Type B pancreatic cell (in vitro differentiated cells): ENCODE measurements around the gene CDCA3. TPM values are rescaled to one million over a fixed set of nuclear protein-coding genes. Genes with fewer than 3 reads are reported as not detected.

Experiments used
- DNase-seq: peaks from one replicate; pipeline ENCODE4 v3.0.0; 2021; ENCODE audit warnings: mixed read lengths; ENCODE audit not compliant: unreplicated experiment; ENCODE audit errors: extremely low spot score
- H3K27ac Mint-ChIP-seq: 2 replicates; pipeline ENCODE4 v1.8.0; 2021; ENCODE audit warnings: mild to moderate bottlenecking, mixed read lengths
- H3K27me3 Mint-ChIP-seq: 2 replicates; pipeline ENCODE4 v1.8.0; 2021; ENCODE audit warnings: mixed read lengths
- H3K36me3 Mint-ChIP-seq: 2 replicates; pipeline ENCODE4 v1.8.0; 2021; ENCODE audit warnings: mixed read lengths
- H3K4me1 Mint-ChIP-seq: one replicate; pipeline ENCODE4 v1.8.0; 2021; ENCODE audit warnings: mixed read lengths; ENCODE audit not compliant: unreplicated experiment
- H3K4me3 Mint-ChIP-seq: 2 replicates; pipeline ENCODE4 v1.8.0; 2021; ENCODE audit warnings: mild to moderate bottlenecking, mixed read lengths
- H3K9me3 Mint-ChIP-seq: 2 replicates; pipeline ENCODE4 v1.8.0; 2021; ENCODE audit warnings: mixed read lengths
- total RNA-seq: library from RNA; stranded (reverse); gene quantifications from 2 replicates; pipeline ENCODE4 v1.2.1, GENCODE V29; 2021; ENCODE audit warnings: low replicate concordance
- TF ChIP-seq, protein P1 (sequence below): fragments of 200-600 bp; sonication (generic); conservative IDR thresholded peaks from 2 replicates; pipeline ENCODE4 v1.5.0; 2021; ENCODE audit warnings: antibody characterized with exemption, mild to moderate bottlenecking

Gene CDCA3
- total RNA-seq, 1 donor from 2014 or later = 33.5 TPM

DNA sequence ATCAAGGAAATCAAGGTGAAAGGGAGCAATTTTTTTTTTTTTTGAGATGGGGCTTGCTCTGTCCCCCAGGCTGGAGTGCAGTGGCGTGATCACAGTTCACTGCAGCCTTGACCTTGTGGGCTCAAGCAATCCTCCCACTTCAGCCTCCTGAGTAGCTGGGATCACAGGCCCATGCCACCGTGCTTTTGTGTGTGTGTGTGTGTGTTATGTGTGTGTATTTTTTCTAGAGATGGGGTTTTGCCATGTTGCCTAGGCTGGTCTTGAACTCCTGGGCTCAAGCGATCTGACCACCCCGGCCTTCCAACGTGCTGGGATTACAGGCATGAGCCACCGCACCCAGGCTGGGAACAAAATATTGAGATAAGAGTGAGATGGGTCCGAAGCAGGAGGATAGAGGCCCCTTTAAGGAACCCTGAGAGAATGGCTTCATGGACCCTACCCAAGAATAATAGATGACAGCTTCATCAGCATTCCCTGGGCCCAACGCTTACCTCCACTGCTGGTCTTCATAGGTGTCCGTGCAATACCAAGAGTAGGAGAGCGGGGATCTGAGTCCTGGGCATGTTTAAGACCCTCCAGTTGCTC lies 1.0 kb downstream of the CDCA3 start:
- H3K36me3 Mint-ChIP-seq = peaks cover 21% of the 10 kb centered on the region
- DNase-seq = no peak
- peaks cover 2% of the 10 kb centered on the region for H3K27me3 Mint-ChIP-seq
- H3K9me3 Mint-ChIP-seq = no peaks in the 10 kb centered on the region
- H3K27ac Mint-ChIP-seq = peak overlapping the region; percentile 98
- H3K4me1 Mint-ChIP-seq = peaks cover 12% of the 10 kb centered on the region
- H3K4me3 Mint-ChIP-seq = peak overlapping the region; percentile 94
- TF ChIP-seq, protein P1, sequence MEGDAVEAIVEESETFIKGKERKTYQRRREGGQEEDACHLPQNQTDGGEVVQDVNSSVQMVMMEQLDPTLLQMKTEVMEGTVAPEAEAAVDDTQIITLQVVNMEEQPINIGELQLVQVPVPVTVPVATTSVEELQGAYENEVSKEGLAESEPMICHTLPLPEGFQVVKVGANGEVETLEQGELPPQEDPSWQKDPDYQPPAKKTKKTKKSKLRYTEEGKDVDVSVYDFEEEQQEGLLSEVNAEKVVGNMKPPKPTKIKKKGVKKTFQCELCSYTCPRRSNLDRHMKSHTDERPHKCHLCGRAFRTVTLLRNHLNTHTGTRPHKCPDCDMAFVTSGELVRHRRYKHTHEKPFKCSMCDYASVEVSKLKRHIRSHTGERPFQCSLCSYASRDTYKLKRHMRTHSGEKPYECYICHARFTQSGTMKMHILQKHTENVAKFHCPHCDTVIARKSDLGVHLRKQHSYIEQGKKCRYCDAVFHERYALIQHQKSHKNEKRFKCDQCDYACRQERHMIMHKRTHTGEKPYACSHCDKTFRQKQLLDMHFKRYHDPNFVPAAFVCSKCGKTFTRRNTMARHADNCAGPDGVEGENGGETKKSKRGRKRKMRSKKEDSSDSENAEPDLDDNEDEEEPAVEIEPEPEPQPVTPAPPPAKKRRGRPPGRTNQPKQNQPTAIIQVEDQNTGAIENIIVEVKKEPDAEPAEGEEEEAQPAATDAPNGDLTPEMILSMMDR = no peak

GRCh38 chr12:6849427-6849826 lies 1.7 kb downstream of the CDCA3 start:
- DNase-seq = no peak
- Mint-ChIP-seq H3K4me1 (peaks cover 12% of the 10 kb centered on the region), H3K36me3 (peaks cover 27% of the 10 kb centered on the region), H3K27me3 (peaks cover 2% of the 10 kb centered on the region), H3K4me3 (peak overlapping the region; percentile 94), H3K9me3 (no peaks in the 10 kb centered on the region), H3K27ac (peak overlapping the region; percentile 22)
- TF ChIP-seq, protein P1 = no peak

DNA sequence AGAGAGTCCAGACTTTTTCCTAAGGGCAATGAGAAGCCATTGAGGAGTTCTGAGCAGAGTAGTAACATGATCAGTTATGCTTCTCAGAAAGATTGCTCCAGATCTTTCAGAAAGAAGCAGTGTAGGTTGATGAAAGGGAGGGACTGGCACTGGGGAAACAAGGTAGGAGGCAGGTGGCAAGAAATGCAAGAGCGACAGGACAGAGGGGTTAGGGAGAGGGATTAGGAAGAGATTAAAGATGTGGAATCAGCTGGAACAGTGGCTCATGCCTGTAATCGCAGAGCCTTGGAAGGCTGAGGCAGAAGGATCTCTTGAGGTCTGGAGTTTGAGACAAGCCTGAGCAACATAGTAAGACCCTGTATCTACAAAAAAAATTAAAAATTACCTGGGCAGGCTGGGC lies 3.4 kb downstream of the CDCA3 start:
- H3K9me3 Mint-ChIP-seq = no peaks in the 10 kb centered on the region
- DNase-seq = no peak
- TF ChIP-seq, protein P1 = no peak
- H3K4me3 Mint-ChIP-seq = peak overlapping the region; percentile 8
- peaks cover 2% of the 10 kb centered on the region for H3K27me3 Mint-ChIP-seq
- H3K27ac Mint-ChIP-seq = no peak overlapping the region
- H3K36me3 Mint-ChIP-seq = peaks cover 28% of the 10 kb centered on the region
- H3K4me1 Mint-ChIP-seq = peaks cover 4% of the 10 kb centered on the region

DNA sequence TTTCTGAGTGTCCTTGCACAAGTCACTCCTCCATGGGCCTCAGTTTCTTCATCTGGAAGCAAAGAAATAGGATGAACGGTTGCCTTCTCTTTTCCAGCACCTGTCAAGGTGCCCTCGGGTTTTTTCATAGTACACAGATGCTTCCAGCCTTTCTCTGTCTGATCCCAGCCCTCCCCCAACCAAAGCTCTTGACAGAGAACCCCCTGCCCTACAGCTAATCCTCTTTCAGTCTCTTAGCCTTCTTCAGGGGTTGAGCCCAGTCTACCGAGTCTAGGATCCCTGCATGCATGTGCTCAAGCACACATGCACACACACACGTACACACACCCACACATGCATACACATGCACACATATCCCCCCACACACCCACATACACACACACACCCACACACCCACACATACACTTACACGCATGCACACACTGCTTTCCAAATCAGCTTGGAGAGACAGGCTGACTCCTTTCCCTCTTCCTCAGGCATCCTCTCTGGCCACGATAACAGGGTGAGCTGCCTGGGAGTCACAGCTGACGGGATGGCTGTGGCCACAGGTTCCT lies 4.7 kb downstream of the CDCA3 start:
- TF ChIP-seq, protein P1 = no peak
- Mint-ChIP-seq H3K27ac (no peak overlapping the region), H3K36me3 (peaks cover 32% of the 10 kb centered on the region), H3K4me1 (peaks cover 4% of the 10 kb centered on the region), H3K27me3 (peaks cover 2% of the 10 kb centered on the region), H3K9me3 (no peaks in the 10 kb centered on the region), H3K4me3 (no peak overlapping the region)
- DNase-seq = no peak

DNA sequence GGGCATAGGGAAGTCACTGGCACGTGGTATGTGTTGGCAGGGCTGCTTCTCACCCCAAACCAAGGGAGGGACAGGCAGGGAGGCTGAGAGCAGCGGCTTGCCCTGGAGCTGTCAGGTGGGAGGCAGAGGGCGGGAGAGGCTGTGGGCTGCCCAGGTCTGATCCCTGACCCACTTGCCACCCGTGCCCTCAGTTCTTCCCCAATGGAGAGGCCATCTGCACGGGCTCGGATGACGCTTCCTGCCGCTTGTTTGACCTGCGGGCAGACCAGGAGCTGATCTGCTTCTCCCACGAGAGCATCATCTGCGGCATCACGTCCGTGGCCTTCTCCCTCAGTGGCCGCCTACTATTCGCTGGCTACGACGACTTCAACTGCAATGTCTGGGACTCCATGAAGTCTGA lies 5.7 kb downstream of the CDCA3 start:
- no peaks in the 10 kb centered on the region for H3K27me3 Mint-ChIP-seq
- H3K36me3 Mint-ChIP-seq = peaks cover 28% of the 10 kb centered on the region

More for the DNA sequence above, 5.7 kb downstream of the CDCA3 start:
- Mint-ChIP-seq H3K27ac (no peak overlapping the region), H3K4me3 (no peak overlapping the region), H3K9me3 (no peaks in the 10 kb centered on the region), H3K4me1 (no peaks in the 10 kb centered on the region)
- TF ChIP-seq, protein P1 = no peak
- DNase-seq = no peak
